Progenitor cell of endocrine pancreas (in vitro differentiated cells): ENCODE data around the gene ALG12. TPM values are rescaled to one million over a fixed set of nuclear protein-coding genes. Genes with fewer than 3 reads are reported as not detected.

ENCODE experiments used
- DNase-seq: peaks from one replicate; pipeline ENCODE4 v3.0.0; 2021; ENCODE audit warnings: low spot score; ENCODE audit not compliant: unreplicated experiment
- H3K27ac Mint-ChIP-seq: 2 replicates; pipeline ENCODE4 v1.8.0; 2021; ENCODE audit warnings: mild to moderate bottlenecking, moderate library complexity, mixed read lengths
- H3K27me3 Mint-ChIP-seq: 2 replicates; pipeline ENCODE4 v1.8.0; 2021; ENCODE audit warnings: mixed read lengths
- H3K36me3 Mint-ChIP-seq: 2 replicates; pipeline ENCODE4 v1.8.0; 2022; ENCODE audit warnings: mixed read lengths; ENCODE audit not compliant: insufficient read depth
- H3K4me1 Mint-ChIP-seq: 2 replicates; pipeline ENCODE4 v1.8.0; 2021; ENCODE audit warnings: low read depth, mixed read lengths
- H3K4me3 Mint-ChIP-seq: 2 replicates; pipeline ENCODE4 v1.8.0; 2021; ENCODE audit warnings: low read depth, mild to moderate bottlenecking, moderate library complexity, mixed read lengths
- H3K9me3 Mint-ChIP-seq: 2 replicates; pipeline ENCODE4 v1.8.0; 2021; ENCODE audit warnings: low read depth, mixed read lengths
- CTCF ChIP-seq: fragments of 200-600 bp; sonication (generic); IDR thresholded peaks from one replicate; pipeline ENCODE4 v1.5.0; 2021; ENCODE audit warnings: antibody characterized with exemption, mild to moderate bottlenecking; ENCODE audit not compliant: unreplicated experiment
- total RNA-seq: library from RNA; stranded (reverse); gene quantifications from 2 replicates; pipeline ENCODE4 v1.2.1, GENCODE V29; 2021

Gene ALG12
- total RNA-seq, 1 donor from 2014 or later = 25.7 TPM

DNA sequence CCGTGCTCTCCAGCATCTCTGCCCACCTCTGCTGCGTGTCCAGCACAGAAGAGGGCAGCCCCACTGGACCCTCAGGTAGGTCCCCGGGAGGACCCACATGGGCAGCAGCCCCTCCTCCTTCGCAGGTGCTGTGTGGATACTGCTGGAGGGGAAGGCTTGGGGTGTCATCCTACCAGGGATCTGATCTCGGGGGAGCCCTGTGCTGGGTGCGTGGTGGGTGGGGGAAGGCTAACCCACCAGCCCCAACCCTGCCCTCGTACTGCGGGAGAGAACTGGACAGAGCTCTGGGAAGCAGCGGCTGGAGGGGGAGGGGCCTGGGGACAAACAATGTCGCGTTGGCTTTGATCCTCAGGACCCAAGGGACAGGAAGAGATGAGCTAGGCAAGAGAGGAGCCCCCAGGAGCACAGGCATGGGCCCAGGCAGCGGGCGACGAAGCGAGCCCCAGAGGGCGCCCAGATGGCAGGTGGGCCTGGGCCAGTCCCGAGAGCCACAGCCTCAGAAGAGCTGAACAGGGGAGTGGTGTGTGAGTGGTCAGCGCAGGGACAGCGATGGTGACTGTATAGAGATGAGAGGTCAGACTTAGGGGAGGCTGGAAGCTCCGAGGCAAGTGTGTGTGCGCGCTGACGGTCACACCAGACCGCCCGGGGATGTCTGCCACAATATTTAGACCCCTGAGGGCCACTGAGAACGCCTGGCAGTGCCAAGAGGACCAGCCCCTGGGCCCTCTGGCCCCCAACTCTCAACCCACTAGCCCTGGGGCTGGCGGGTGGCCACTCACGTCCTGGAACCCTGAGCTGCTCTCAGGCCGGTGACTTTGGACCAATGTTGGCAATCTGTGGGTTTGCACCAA is 40.9 kb upstream of the ALG12 start:
- no peak for DNase-seq
- no peaks in the 10 kb centered on the region for H3K9me3 Mint-ChIP-seq
- TF ChIP-seq CTCF = no peak
- H3K4me1 Mint-ChIP-seq = no peaks in the 10 kb centered on the region
- peaks cover 2% of the 10 kb centered on the region for H3K36me3 Mint-ChIP-seq
- peak overlapping the region; percentile 64 for H3K4me3 Mint-ChIP-seq
- H3K27ac Mint-ChIP-seq = no peak overlapping the region
- no peaks in the 10 kb centered on the region for H3K27me3 Mint-ChIP-seq

DNA sequence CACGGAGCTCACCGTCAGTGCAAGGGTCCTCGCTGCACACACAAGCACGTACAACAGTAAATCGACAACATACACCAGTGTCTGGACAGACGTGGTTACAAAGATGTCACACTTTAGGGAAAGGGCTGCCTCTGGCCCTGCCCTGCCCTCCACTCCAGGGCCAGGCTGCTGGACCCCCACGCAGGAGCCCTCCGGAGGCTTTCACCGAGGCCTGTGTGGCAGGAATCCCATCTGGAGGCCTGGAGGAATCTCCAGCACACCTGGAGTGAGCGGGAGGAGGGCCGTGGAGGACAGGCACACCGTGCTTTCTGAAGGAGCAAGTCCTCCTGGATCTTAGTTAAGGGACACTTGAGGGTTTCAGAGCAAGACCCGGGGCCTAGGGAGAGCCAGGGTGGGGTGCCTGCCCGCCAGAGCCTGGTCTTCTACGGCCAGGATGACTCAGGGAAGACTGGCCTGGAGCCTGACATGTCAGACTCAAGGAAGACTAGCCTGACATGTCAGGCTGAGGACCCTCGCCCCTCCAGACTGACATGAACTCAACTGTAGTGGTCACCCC is 40.2 kb upstream of the ALG12 start:
- H3K4me1 Mint-ChIP-seq = no peaks in the 10 kb centered on the region
- no peak overlapping the region for H3K27ac Mint-ChIP-seq
- H3K4me3 Mint-ChIP-seq = peak overlapping the region; percentile 64
- H3K9me3 Mint-ChIP-seq = no peaks in the 10 kb centered on the region
- no peak for DNase-seq
- H3K36me3 Mint-ChIP-seq = no peaks in the 10 kb centered on the region
- no peak for TF ChIP-seq CTCF
- no peaks in the 10 kb centered on the region for H3K27me3 Mint-ChIP-seq

DNA sequence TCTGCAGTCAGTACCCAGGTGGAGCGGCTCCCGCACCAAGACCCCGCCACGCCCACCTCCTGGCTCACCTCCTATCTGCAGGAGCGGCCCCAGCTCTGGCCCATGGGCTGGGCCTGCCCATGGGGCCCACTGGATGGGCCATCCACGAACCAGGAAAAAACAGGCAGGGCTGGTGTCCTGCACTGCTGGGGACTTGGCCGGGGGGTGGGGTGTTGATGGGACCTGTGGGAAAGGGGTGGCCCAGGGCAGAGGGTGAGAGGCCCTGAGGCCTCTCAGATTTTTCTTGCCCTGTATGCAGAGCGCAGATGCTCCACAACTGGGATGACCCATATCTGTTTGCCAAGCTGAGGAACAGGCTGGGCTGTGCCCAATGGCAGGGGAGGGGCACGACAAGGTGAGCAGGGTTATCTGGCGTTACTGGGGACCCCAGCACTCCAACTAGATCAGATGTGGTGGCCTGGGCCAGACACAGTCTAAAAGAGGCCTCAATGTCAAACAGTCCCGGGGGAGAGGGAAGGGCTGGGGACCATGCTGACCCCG is 39.7 kb upstream of the ALG12 start:
- no peak for DNase-seq
- no peak for TF ChIP-seq CTCF
- no peaks in the 10 kb centered on the region for H3K9me3 Mint-ChIP-seq
- H3K4me1 Mint-ChIP-seq = no peaks in the 10 kb centered on the region
- H3K36me3 Mint-ChIP-seq = no peaks in the 10 kb centered on the region
- no peak overlapping the region for H3K27ac Mint-ChIP-seq
- no peak overlapping the region for H3K4me3 Mint-ChIP-seq
- no peaks in the 10 kb centered on the region for H3K27me3 Mint-ChIP-seq

- peaks cover 1% of the 10 kb centered on the region for H3K4me1 Mint-ChIP-seq
- H3K9me3 Mint-ChIP-seq = no peaks in the 10 kb centered on the region
- no peak overlapping the region for H3K4me3 Mint-ChIP-seq
- no peaks in the 10 kb centered on the region for H3K27me3 Mint-ChIP-seq
- no peak for TF ChIP-seq CTCF
- no peaks in the 10 kb centered on the region for H3K36me3 Mint-ChIP-seq
- H3K27ac Mint-ChIP-seq = peak overlapping the region; percentile 4
- DNase-seq = no peak
Observed at GRCh38 chr22:49956914-49957825, 38.9 kb upstream of the ALG12 start.

- H3K9me3 Mint-ChIP-seq = no peaks in the 10 kb centered on the region
- H3K27me3 Mint-ChIP-seq = no peaks in the 10 kb centered on the region
- no peaks in the 10 kb centered on the region for H3K36me3 Mint-ChIP-seq
- H3K27ac Mint-ChIP-seq = no peak overlapping the region
- no peak overlapping the region for H3K4me3 Mint-ChIP-seq
- H3K4me1 Mint-ChIP-seq = peaks cover 1% of the 10 kb centered on the region
- DNase-seq = no peak
- TF ChIP-seq CTCF = no peak
Observed at GRCh38 chr22:49956418-49956770, 38.2 kb upstream of the ALG12 start.
